BE2C (cell line): ENCODE results near the gene BBLN.

ENCODE experiments used
- DNase-seq: peaks from one replicate; pipeline ENCODE4 v3.0.0-alpha.2; 2020
- H3K27me3 ChIP-seq: fragments of 250-450 bp; sonication (Bioruptor Pico); 2 replicates; pipeline ENCODE4 v1.5.1; 2020; ENCODE audit warnings: mild to moderate bottlenecking
- H3K36me3 ChIP-seq: fragments of 250-450 bp; sonication (Bioruptor Pico); 2 replicates; pipeline ENCODE4 v1.5.1; 2020; ENCODE audit warnings: mild to moderate bottlenecking
- H3K4me1 ChIP-seq: fragments of 250-450 bp; sonication (Bioruptor Pico); 2 replicates; pipeline ENCODE4 v1.5.1; 2020
- H3K4me3 ChIP-seq: 2 replicates; pipeline ENCODE4 v1.5.1; 2011; ENCODE audit warnings: low read depth, low read length
- H3K9me3 ChIP-seq: fragments of 250-450 bp; sonication (Bioruptor Pico); 2 replicates; pipeline ENCODE4 v1.5.1; 2020
- TF ChIP-seq, protein P1 (sequence below): IDR thresholded peaks from 2 replicates; pipeline ENCODE4 v1.5.1; 2012; ENCODE audit warnings: mild to moderate bottlenecking, low read depth, low read length

BBLN gene

DNA sequence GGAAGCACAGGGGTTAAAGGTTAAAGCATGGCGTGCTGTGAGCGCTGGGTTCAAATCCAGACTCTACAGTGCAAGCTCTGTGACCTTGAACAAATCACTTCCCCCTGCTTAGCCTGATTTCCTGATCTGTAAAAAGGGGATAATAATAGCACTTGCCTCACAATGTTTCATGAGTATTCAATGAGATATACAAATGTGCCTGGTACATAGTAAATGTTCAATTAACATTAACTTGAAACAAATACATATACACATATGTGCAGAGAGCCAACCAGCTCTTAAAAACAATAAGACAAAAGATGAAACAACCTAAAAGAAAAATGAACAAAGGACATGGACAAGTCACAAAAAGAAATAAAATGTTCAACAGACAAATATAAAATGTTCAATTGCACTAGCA, 27.3 kb downstream of the BBLN start:
- Histone ChIP-seq H3K9me3 (no peaks in the 10 kb centered on the region), H3K4me3 (no peak overlapping the region), H3K27me3 (no peaks in the 10 kb centered on the region), H3K36me3 (peaks cover 43% of the 10 kb centered on the region), H3K4me1 (no peaks in the 10 kb centered on the region; the same call in 1 of the 2 replicates)
- TF ChIP-seq, protein P1, sequence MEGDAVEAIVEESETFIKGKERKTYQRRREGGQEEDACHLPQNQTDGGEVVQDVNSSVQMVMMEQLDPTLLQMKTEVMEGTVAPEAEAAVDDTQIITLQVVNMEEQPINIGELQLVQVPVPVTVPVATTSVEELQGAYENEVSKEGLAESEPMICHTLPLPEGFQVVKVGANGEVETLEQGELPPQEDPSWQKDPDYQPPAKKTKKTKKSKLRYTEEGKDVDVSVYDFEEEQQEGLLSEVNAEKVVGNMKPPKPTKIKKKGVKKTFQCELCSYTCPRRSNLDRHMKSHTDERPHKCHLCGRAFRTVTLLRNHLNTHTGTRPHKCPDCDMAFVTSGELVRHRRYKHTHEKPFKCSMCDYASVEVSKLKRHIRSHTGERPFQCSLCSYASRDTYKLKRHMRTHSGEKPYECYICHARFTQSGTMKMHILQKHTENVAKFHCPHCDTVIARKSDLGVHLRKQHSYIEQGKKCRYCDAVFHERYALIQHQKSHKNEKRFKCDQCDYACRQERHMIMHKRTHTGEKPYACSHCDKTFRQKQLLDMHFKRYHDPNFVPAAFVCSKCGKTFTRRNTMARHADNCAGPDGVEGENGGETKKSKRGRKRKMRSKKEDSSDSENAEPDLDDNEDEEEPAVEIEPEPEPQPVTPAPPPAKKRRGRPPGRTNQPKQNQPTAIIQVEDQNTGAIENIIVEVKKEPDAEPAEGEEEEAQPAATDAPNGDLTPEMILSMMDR = no peak
- no peak for DNase-seq

DNA sequence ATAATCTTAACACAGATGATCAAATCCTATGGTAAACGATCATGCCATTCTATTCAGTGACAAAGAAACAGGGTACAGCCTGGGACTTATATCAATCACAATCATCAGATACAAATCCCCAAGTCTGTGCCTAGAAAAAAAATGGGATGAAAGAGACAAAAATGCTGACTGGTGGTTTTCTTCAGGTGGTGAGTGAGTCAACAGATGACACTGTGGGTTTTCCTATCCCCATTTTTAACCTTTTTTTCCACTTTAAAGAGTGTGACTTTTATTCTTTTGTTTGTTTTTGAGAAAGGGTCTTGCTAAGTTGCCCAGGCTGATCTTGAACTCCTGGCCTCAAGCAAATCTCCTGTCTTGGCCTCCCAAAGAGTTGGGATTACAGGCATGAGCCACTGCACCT, 28.1 kb downstream of the BBLN start:
- Histone ChIP-seq H3K4me1 (no peaks in the 10 kb centered on the region), H3K4me3 (no peak overlapping the region), H3K27me3 (no peaks in the 10 kb centered on the region), H3K36me3 (peaks cover 41% of the 10 kb centered on the region), H3K9me3 (no peaks in the 10 kb centered on the region)
- DNase-seq = no peak
- TF ChIP-seq, protein P1 = no peak

- H3K4me3 ChIP-seq = peak overlapping the region; percentile 89
- DNase-seq = no peak
- TF ChIP-seq, protein P1 = no peak
Observed at GRCh38 chr9:128190013-128190412, 29.9 kb downstream of the BBLN start.

DNA sequence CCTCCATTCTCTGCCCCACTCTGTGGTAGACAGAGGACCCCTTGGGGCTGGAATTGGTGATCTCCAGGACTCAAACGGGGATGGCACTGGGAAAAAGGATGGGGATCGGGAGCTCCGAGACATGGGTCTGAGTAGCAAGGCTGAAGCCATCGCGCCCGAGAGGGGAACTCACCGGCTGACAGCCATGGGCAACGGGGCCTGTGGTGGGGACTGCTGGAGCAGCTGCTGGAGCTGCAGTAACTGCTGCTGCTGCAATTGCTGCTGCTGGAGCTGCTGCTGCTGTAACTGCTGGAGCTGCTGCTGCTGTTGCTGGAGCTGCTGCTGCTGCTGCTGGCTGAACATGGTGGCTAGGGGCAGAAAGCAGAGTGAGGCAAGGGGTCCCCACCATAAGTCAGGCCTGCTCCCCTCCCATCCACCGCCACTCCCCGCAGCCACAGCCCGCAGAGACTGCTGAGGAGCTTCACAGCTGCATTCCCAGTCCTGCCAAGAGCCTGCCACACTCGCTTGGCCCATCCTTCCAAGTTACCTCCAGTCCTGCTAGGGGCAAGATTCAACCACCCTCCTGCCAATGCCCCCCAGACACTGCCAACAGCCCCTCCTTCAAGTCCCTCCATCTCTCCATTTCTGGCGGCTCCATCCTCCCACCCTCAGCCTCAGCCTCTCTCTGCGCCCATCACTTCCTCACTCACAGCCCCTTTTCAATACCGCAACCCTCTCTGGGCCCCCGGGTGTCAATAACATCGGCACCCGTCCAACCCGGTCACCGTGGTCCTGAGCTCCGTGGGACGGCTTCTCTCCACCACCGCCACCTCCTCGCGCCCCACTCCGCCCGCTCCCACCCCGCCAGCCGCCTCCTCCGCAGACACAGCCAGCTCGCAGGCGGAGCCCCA, 30.7 kb downstream of the BBLN start:
- Histone ChIP-seq H3K4me3 (peak overlapping the region; percentile 89), H3K36me3 (peaks cover 22% of the 10 kb centered on the region), H3K27me3 (no peaks in the 10 kb centered on the region), H3K9me3 (no peaks in the 10 kb centered on the region), H3K4me1 (no peaks in the 10 kb centered on the region)
- TF ChIP-seq, protein P1 = no peak
- no peak for DNase-seq

More at GRCh38 chr9:128190013-128190412, 29.9 kb downstream of the BBLN start:
- Histone ChIP-seq H3K27me3 (no peaks in the 10 kb centered on the region), H3K36me3 (peaks cover 28% of the 10 kb centered on the region), H3K4me1 (no peaks in the 10 kb centered on the region), H3K9me3 (no peaks in the 10 kb centered on the region)

DNA sequence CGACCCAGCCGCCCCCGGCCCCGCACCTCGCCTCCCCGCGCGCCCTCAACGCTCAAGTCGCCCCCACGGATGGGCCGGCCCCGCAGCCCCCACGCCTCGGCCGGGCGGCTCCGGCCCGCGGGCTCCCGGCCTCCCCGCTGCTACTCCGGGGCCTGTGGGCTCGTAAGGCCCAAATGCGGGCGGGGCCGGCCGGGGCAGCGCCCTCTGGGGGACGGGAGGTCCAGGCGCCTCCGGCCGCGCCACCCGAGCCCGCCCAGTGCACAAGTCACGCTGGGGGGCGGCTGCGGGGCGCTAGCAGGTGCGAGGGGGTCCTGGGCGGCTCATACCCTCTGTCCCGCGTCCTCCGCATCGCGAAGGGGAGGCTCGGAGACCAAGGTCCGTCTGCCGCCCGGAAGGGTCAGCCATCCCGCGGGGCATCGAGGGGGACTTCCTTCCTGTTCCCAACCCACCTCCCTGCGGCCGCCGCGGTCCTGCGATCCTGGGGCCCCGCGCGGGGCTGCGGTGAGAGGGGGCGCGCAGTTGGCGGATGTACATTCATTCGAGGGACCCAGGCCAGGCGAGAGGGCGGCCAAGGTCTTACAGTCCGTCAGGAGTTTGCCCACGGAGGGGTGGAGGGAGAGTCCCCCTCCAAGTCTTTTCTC, 31.5 kb downstream of the BBLN start, which contains the start of gene CIZ1:
CIZ1 (minus strand) TSS at position 167 of the 641 bp plus-strand sequence. CDS start 715 bp downstream, outside the sequence.
- peak; percentile 88 for DNase-seq
- Histone ChIP-seq H3K9me3 (no peaks in the 10 kb centered on the region), H3K4me3 (peak within 1 kb of the TSS; percentile 89), H3K4me1 (no peaks in the 10 kb centered on the region), H3K27me3 (no peaks in the 10 kb centered on the region), H3K36me3 (peaks cover 22% of the 10 kb centered on the region)
- TF ChIP-seq, protein P1 = peak; percentile 56
